Gastroesophageal sphincter (tissue), 4 donors: Measurements from ENCODE around the gene ERN2. TPM values are rescaled to one million over a fixed set of nuclear protein-coding genes. Genes with fewer than 3 reads are reported as not detected.

Source experiments
- ATAC-seq: fragments of 150-250 bp; one replicate; pipeline ENCODE4 v1.9.1; 2016; ENCODE audit warnings: mild to moderate bottlenecking, moderate library complexity
- H3K27ac ChIP-seq, 4 donors: fragments of 200-600 bp; sonication (generic) in 3 of 4; 1 replicate in 3 of 4; 2 replicates in 1 of 4; pipeline ENCODE4 v1.5.1; 2016 to 2019
- H3K27me3 ChIP-seq: fragments of 200-600 bp; sonication (generic); one replicate; pipeline ENCODE4 v1.5.1; 2019
- H3K36me3 ChIP-seq, 2 donors: fragments of 200-600 bp; sonication (generic); one replicate each; pipeline ENCODE4 v1.5.1; 2019; ENCODE audit warnings: control low read depth in 1 of 2
- H3K4me1 ChIP-seq, 3 donors: fragments of 200-600 bp; sonication (generic); 1 replicate in 2 of 3; 2 replicates in 1 of 3; pipeline ENCODE4 v1.5.1; 2016 to 2019; ENCODE audit warnings: control low read depth in 2 of 3
- H3K4me3 ChIP-seq, 2 donors: fragments of 200-600 bp; sonication (generic); one replicate each; pipeline ENCODE4 v1.5.1; 2019; ENCODE audit warnings: mild to moderate bottlenecking in 1 of 2, moderate library complexity in 1 of 2
- H3K9me3 ChIP-seq, 3 donors: fragments of 200-600 bp; sonication (generic); one replicate each; pipeline ENCODE4 v1.5.1; 2017 to 2019; ENCODE audit warnings: control low read depth in 2 of 3
- CTCF ChIP-seq, 4 experiments: fragments of 200-600 bp in 2 of 4; fragments of 450-650 bp in 2 of 4; sonication (generic) in 1 of 4; IDR thresholded peaks; one replicate each; pipeline ENCODE4 v1.5.1; 2017 to 2019; ENCODE audit warnings: antibody characterized with exemption in 4 of 4, mild to moderate bottlenecking in 2 of 4, moderate library complexity in 2 of 4
- EP300 ChIP-seq: sonication (generic); formaldehyde crosslinking; IDR thresholded peaks from one replicate; pipeline ENCODE4 v1.6.1; 2017; ENCODE audit warnings: antibody characterized with exemption, mild to moderate bottlenecking
- POLR2A ChIP-seq, 2 donors: fragments of 450-650 bp; IDR thresholded peaks; one replicate each; pipeline ENCODE4 v1.6.1; 2017; ENCODE audit warnings: antibody characterized with exemption in 2 of 2, mild to moderate bottlenecking in 2 of 2, moderate library complexity in 1 of 2
- POLR2AphosphoS5 ChIP-seq: sonication (generic); formaldehyde crosslinking; IDR thresholded peaks from one replicate; pipeline ENCODE4 v1.6.1; 2017; ENCODE audit warnings: antibody characterized with exemption
- WGBS, 2 donors: methylation state at CpG; one replicate each; pipeline ENCODE4 v1.1.5; 2018; ENCODE audit warnings: low coverage in 1 of 2; 5-methylcytosine and 5-hydroxymethylcytosine counted together
- total RNA-seq, 4 donors: library from RNA; depleted of rRNA; stranded (reverse); fragments of >200 nt; gene quantifications; one replicate each; pipeline ENCODE4 v1.1.0, GENCODE V29; 2016

The ERN2 gene
- total RNA-seq, 4 donors from 2014 or later = 2.3 TPM; not detected in 3

- H3K4me3 ChIP-seq = no peak overlapping the region
- no peak overlapping the region for H3K27ac ChIP-seq
- no peaks in the 10 kb centered on the region for H3K9me3 ChIP-seq
- no peak for ATAC-seq
- no peaks in the 10 kb centered on the region for H3K4me1 ChIP-seq
- no peaks in the 10 kb centered on the region for H3K36me3 ChIP-seq
- H3K27me3 ChIP-seq = peaks cover 72% of the 10 kb centered on the region
- TF ChIP-seq EP300 (no peak), POLR2A (IDR thresholded peaks at IDR 0.05) (no peak), CTCF (IDR thresholded peaks at IDR 0.05) (no peak), POLR2AphosphoS5 (no peak)
- WGBS, 2 donors = 83 to 88% methylated on average over 5 of the region's 5 CpGs
These were observed 3.5 kb upstream of the ERN2 start for GRCh38 chr16:23716484-23716883.

GRCh38 chr16:23711785-23712184, 1.2 kb downstream of the ERN2 start:
- no peaks in the 10 kb centered on the region for H3K4me1 ChIP-seq
- no peak for ATAC-seq
- no peaks in the 10 kb centered on the region for H3K36me3 ChIP-seq
- no peak for TF ChIP-seq POLR2A (IDR thresholded peaks at IDR 0.05)
- TF ChIP-seq EP300 = no peak
- TF ChIP-seq POLR2AphosphoS5 = no peak
- TF ChIP-seq CTCF (IDR thresholded peaks at IDR 0.05) = no peak
- no CpG with 5 or more reads among the region's 4 CpGs for WGBS, 2 donors
- peaks cover 0 to 30% (median 0%) of the 10 kb centered on the region in 3 donors for H3K9me3 ChIP-seq
- H3K4me3 ChIP-seq = no peak overlapping the region
- H3K27ac ChIP-seq = no peak overlapping the region
- H3K27me3 ChIP-seq = peaks cover 67% of the 10 kb centered on the region

DNA sequence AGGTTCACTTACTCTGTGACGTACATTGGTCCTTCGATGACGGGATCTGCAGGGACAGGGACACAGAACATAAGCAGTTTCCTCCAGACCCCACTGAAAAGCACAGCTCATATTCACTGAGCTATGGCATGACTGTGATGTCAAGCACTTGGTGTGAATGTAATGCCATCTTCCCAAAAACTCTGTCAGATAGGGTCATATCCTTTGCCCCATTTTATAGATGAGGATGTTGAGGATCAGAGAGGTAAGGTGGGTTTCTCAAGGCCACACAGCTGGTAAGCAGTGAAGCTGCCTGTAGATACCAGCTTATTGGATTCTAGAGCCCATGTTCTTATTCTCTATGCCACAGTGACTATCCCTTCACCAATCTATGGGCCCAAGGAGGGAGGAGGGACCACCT, 2.5 kb downstream of the ERN2 start:
- peaks cover 0 to 30% (median 0%) of the 10 kb centered on the region in 3 donors for H3K9me3 ChIP-seq
- ATAC-seq = no peak
- H3K4me1 ChIP-seq = no peaks in the 10 kb centered on the region
- H3K27me3 ChIP-seq = peaks cover 69% of the 10 kb centered on the region
- no peak overlapping the region for H3K27ac ChIP-seq
- no peaks in the 10 kb centered on the region for H3K36me3 ChIP-seq
- no peak for TF ChIP-seq CTCF (IDR thresholded peaks at IDR 0.05)
- TF ChIP-seq POLR2A (IDR thresholded peaks at IDR 0.05) = no peak
- TF ChIP-seq EP300 = no peak
- H3K4me3 ChIP-seq = no peak overlapping the region
- WGBS, 2 donors = 95% methylated on average over 3 of the region's 3 CpGs; no CpG with 5 or more reads in 1 of the 2 donors

DNA sequence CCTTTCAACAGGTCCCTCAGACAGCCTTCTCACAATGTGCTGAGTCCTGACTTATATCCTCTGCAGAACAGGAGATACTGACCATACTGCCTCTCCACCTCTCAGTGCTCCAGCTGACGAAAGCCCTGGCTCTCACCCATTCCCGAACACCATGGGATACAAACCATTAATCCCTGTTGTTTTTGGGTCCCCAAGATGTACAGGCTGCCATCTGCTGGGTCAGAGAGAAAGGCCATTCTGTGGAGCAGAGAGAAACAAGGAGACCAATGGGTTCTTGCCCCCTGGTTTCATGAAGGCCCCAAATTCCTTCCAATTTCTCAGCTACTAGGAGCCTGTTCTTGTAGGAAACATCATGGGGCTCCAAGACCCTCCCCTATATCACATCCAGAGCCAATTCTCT, 3.0 kb downstream of the ERN2 start:
- peaks cover 0 to 30% (median 0%) of the 10 kb centered on the region in 3 donors for H3K9me3 ChIP-seq
- ATAC-seq = no peak
- no peak overlapping the region for H3K27ac ChIP-seq
- H3K4me3 ChIP-seq = no peak overlapping the region
- TF ChIP-seq POLR2AphosphoS5 = no peak
- no peak for TF ChIP-seq CTCF (IDR thresholded peaks at IDR 0.05)
- TF ChIP-seq EP300 = no peak
- TF ChIP-seq POLR2A (IDR thresholded peaks at IDR 0.05) = no peak
- WGBS, 2 donors = 75% methylated on average over 2 of the region's 2 CpGs; no CpG with 5 or more reads in 1 of the 2 donors
- H3K36me3 ChIP-seq = no peaks in the 10 kb centered on the region
- peaks cover 69% of the 10 kb centered on the region for H3K27me3 ChIP-seq
- no peaks in the 10 kb centered on the region for H3K4me1 ChIP-seq

DNA sequence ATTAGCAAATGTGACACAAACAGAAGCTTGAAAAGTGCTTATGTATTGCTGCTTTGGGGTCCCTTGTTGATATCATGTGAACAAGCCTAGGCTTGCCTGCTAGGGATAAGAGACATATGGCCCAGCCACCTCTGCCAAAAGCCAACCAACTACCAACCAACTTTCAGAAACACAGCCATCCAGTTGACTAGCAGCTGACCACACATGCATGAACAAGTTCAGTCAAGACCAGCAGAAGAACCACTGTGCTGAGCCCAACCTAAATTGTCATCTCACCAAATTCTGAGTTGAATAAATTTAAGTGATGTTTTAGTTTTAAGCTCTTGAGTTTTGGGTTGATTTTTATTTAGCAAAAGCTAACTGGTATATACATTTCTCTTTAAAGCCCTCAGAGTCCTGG, 3.5 kb downstream of the ERN2 start:
- Histone ChIP-seq H3K4me1 (no peaks in the 10 kb centered on the region), H3K36me3 (no peaks in the 10 kb centered on the region), H3K27me3 (peaks cover 68% of the 10 kb centered on the region), H3K9me3 (peaks cover 0 to 30% (median 0%) of the 10 kb centered on the region in 3 donors), H3K4me3 (no peak overlapping the region), H3K27ac (no peak overlapping the region)
- TF ChIP-seq POLR2AphosphoS5 (no peak), POLR2A (IDR thresholded peaks at IDR 0.05) (no peak), CTCF (IDR thresholded peaks at IDR 0.05) (no peak), EP300 (no peak)
- ATAC-seq = no peak
